HEK293 (cell line): Measurements from ENCODE around the gene TBC1D16.

Experiments used
- CTCF ChIP-seq: fragments of 450-650 bp; formaldehyde crosslinking; IDR thresholded peaks from 2 replicates; pipeline ENCODE4 v1.5.1; 2016; ENCODE audit warnings: missing biosample characterization, missing genetic modification characterization
- GLI4 ChIP-seq: fragments of 450-650 bp; formaldehyde crosslinking; IDR thresholded peaks from 2 replicates; pipeline ENCODE4 v1.5.1; 2016; ENCODE audit warnings: missing biosample characterization, missing genetic modification characterization
- KLF16 ChIP-seq: fragments of 450-650 bp; formaldehyde crosslinking; IDR thresholded peaks from 2 replicates; pipeline ENCODE4 v1.5.1; 2017; ENCODE audit warnings: missing biosample characterization, missing genetic modification characterization
- ZNF155 ChIP-seq: fragments of 450-650 bp; formaldehyde crosslinking; IDR thresholded peaks from 2 replicates; pipeline ENCODE4 v1.5.1; 2016; ENCODE audit warnings: missing biosample characterization, missing genetic modification characterization
- ZNF558 ChIP-seq: fragments of 450-650 bp; formaldehyde crosslinking; IDR thresholded peaks from 2 replicates; pipeline ENCODE4 v1.5.1; 2016; ENCODE audit warnings: missing biosample characterization, missing genetic modification characterization
- ZNF600 ChIP-seq: fragments of 450-650 bp; formaldehyde crosslinking; IDR thresholded peaks from 2 replicates; pipeline ENCODE4 v1.5.1; 2016; ENCODE audit warnings: missing biosample characterization, missing genetic modification characterization

DNA sequence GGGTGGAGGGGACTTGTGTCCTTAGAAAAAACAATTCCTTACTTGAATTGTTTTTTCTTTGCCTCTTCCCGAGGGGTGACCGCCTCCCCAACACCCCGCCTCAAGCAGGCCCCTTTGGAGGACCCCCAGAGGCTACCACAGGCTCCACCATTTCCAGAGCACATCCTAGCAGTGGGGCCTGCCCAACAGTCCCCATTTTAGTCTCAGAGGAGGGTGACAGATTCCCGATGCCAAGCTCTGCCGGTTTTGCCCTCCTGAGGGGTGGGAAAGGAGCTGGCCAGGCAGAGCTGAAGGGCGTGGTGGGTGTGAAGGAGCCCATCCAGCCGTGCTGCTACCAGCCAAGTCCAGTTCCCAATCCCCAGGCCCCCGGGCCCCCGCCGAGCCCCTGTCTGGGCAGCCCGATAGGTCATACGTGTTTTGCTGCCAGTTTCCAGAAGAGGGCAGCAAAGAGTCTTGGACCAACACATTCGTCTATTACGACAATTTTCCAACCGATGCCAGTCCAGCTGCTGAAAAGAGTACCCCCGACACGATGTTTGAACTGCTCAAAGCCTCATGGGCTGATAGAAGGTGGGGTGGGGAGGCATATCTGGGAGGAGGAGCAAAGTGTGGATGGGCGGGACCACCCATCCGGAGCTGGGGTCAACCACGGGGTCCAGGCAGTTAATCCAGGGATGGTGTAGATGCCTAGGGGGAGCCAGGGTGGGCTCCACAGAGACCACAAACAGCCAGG, 46.9 kb upstream of the TBC1D16 start:
- TF ChIP-seq CTCF (tag by site-specific recombination) (peak; percentile 52; the same call in 1 of the 2 replicates), GLI4 (tag by site-specific recombination) (no peak), ZNF155 (tag by site-specific recombination) (no peak), ZNF600 (tag by site-specific recombination) (no peak), ZNF558 (tag by site-specific recombination) (no peak), KLF16 (tag by site-specific recombination) (no peak)
